H9 (cell line): ENCODE results near the gene UFC1. TPM values are rescaled to one million over a fixed set of nuclear protein-coding genes. Genes with fewer than 3 reads are reported as not detected.

Experiments
- DNase-seq: peaks from one replicate; pipeline ENCODE4 v3.0.0-alpha.2; 2017
- H2AFZ ChIP-seq: one replicate; pipeline ENCODE4 v1.6.1; 2013; ENCODE audit warnings: mild to moderate bottlenecking, low read length, control low read depth, moderate library complexity
- H2AK5ac ChIP-seq: 2 replicates; pipeline ENCODE4 v1.6.1; 2013; ENCODE audit warnings: low read length, control low read depth, mixed read lengths; ENCODE audit not compliant: insufficient read length
- H2BK120ac ChIP-seq: one replicate; pipeline ENCODE4 v1.6.1; 2013; ENCODE audit warnings: low read depth, mild to moderate bottlenecking, low read length, control low read depth, inconsistent platforms; ENCODE audit not compliant: poor library complexity, severe bottlenecking
- H2BK12ac ChIP-seq: 2 replicates; pipeline ENCODE4 v1.6.1; 2013; ENCODE audit warnings: low read length, control low read depth, mixed read lengths, low read depth; ENCODE audit not compliant: insufficient read length
- H2BK15ac ChIP-seq: 2 replicates; pipeline ENCODE4 v1.6.1; 2013; ENCODE audit warnings: low read depth, low read length, control low read depth
- H2BK20ac ChIP-seq: one replicate; pipeline ENCODE4 v1.6.1; 2013; ENCODE audit warnings: low read depth, mild to moderate bottlenecking, low read length, control low read depth, inconsistent platforms; ENCODE audit not compliant: poor library complexity, severe bottlenecking
- H2BK5ac ChIP-seq: 2 replicates; pipeline ENCODE4 v1.6.1; 2013; ENCODE audit warnings: low read length, control low read depth, mixed read lengths; ENCODE audit not compliant: insufficient read length
- H3K14ac ChIP-seq: 2 replicates; pipeline ENCODE4 v1.6.1; 2013; ENCODE audit warnings: low read length, control low read depth; ENCODE audit not compliant: insufficient read depth
- H3K18ac ChIP-seq: 2 replicates; pipeline ENCODE4 v1.6.1; 2013; ENCODE audit warnings: low read depth, mild to moderate bottlenecking, mixed read lengths, low read length, control low read depth; ENCODE audit not compliant: insufficient read length
- H3K23ac ChIP-seq: 2 replicates; pipeline ENCODE4 v1.6.1; 2013; ENCODE audit warnings: low read length, control low read depth, mixed read lengths, low read depth; ENCODE audit not compliant: insufficient read length
- H3K23me2 ChIP-seq: 2 replicates; pipeline ENCODE4 v1.6.1; 2013; ENCODE audit warnings: low read depth, mild to moderate bottlenecking, mixed read lengths, low read length, control low read depth; ENCODE audit not compliant: insufficient read length, poor library complexity, severe bottlenecking
- H3K27ac ChIP-seq: 2 replicates; pipeline ENCODE4 v1.5.1; 2013; ENCODE audit warnings: low read length, control low read depth, mixed read lengths, low read depth; ENCODE audit not compliant: insufficient read length
- H3K27me3 ChIP-seq: 2 replicates; pipeline ENCODE4 v1.6.1; 2013; ENCODE audit warnings: low read length, control low read depth, inconsistent platforms; ENCODE audit not compliant: insufficient read depth
- H3K4ac ChIP-seq: 2 replicates; pipeline ENCODE4 v1.6.1; 2013; ENCODE audit warnings: low read depth, mild to moderate bottlenecking, control low read depth, inconsistent platforms, low read length, moderate library complexity
- H3K4me1 ChIP-seq: 2 replicates; pipeline ENCODE4 v1.6.1; 2013; ENCODE audit warnings: low read length, control low read depth, inconsistent platforms; ENCODE audit not compliant: insufficient read depth
- H3K4me2 ChIP-seq: 2 replicates; pipeline ENCODE4 v1.6.1; 2013; ENCODE audit warnings: low read length, control low read depth, mixed read lengths; ENCODE audit not compliant: insufficient read length, insufficient read depth
- H3K56ac ChIP-seq: 2 replicates; pipeline ENCODE4 v1.6.1; 2013; ENCODE audit warnings: low read depth, mild to moderate bottlenecking, mixed read lengths, low read length, control low read depth; ENCODE audit not compliant: insufficient read length
- H3K79me1 ChIP-seq: 2 replicates; pipeline ENCODE4 v1.6.1; 2013; ENCODE audit warnings: low read depth, mild to moderate bottlenecking, moderate library complexity, low read length, control low read depth, inconsistent platforms; ENCODE audit not compliant: insufficient read depth, poor library complexity, severe bottlenecking
- H3K79me2 ChIP-seq: 2 replicates; pipeline ENCODE4 v1.6.1; 2013; ENCODE audit warnings: low read length, control low read depth, inconsistent platforms; ENCODE audit not compliant: insufficient read depth
- H3K9ac ChIP-seq: 2 replicates; pipeline ENCODE4 v1.6.1; 2013; ENCODE audit warnings: low read length, control low read depth, mixed read lengths; ENCODE audit not compliant: insufficient read length; ENCODE audit errors: extremely low read depth
- H3K9me3 ChIP-seq: one replicate; pipeline ENCODE4 v1.6.1; 2013; ENCODE audit warnings: low read depth, low read length, inconsistent platforms; ENCODE audit not compliant: control insufficient read depth
- H3T11ph ChIP-seq: one replicate; pipeline ENCODE4 v1.6.1; 2013; ENCODE audit warnings: mild to moderate bottlenecking, low read length, control low read depth, inconsistent platforms
- H4K20me1 ChIP-seq: one replicate; pipeline ENCODE4 v1.6.1; 2013; ENCODE audit not compliant: control insufficient read depth, insufficient read length, insufficient read depth
- H4K5ac ChIP-seq: 2 replicates; pipeline ENCODE4 v1.6.1; 2013; ENCODE audit warnings: low read depth, mild to moderate bottlenecking, mixed read lengths, low read length, control low read depth; ENCODE audit not compliant: insufficient read length
- H4K8ac ChIP-seq: replicated peaks from 2 replicates; pipeline ENCODE4 v1.6.1; 2013; ENCODE audit warnings: low read length, control low read depth, mixed read lengths, low read depth; ENCODE audit not compliant: insufficient read length
- H4K91ac ChIP-seq: 2 replicates; pipeline ENCODE4 v1.6.1; 2013; ENCODE audit warnings: low read depth, mild to moderate bottlenecking, moderate library complexity, mixed read lengths, low read length, control low read depth; ENCODE audit not compliant: insufficient read length
- H3K27ac Mint-ChIP-seq, 3 experiments: 2 replicates in 2 of 3; 3 replicates in 1 of 3; pipeline ENCODE4 v1.8.0; 2020 to 2021; ENCODE audit warnings: mixed read lengths in 3 of 3, mild to moderate bottlenecking in 1 of 3, moderate library complexity in 1 of 3
- H3K27me3 Mint-ChIP-seq: 2 replicates; pipeline ENCODE4 v1.8.0; 2021; ENCODE audit warnings: low read depth, mild to moderate bottlenecking, moderate library complexity, mixed read lengths
- H3K36me3 Mint-ChIP-seq, 3 experiments: 2 replicates in 2 of 3; 3 replicates in 1 of 3; pipeline ENCODE4 v1.8.0; 2020 to 2021; ENCODE audit warnings: low read depth in 3 of 3, mixed read lengths in 3 of 3; ENCODE audit not compliant: insufficient read depth in 1 of 3
- H3K4me1 Mint-ChIP-seq, 2 experiments: 2 replicates each; pipeline ENCODE4 v1.8.0; 2020; ENCODE audit warnings: mixed read lengths in 2 of 2
- H3K4me3 Mint-ChIP-seq, 2 experiments: 2 replicates in 1 of 2; 3 replicates in 1 of 2; pipeline ENCODE4 v1.8.0; 2020 to 2021; ENCODE audit warnings: mild to moderate bottlenecking in 2 of 2, mixed read lengths in 2 of 2, moderate library complexity in 1 of 2
- H3K9me3 Mint-ChIP-seq, 2 experiments: 2 replicates in 1 of 2; 3 replicates in 1 of 2; pipeline ENCODE4 v1.8.0; 2020; ENCODE audit warnings: mild to moderate bottlenecking in 2 of 2, mixed read lengths in 2 of 2, moderate library complexity in 1 of 2
- CTCF ChIP-seq: fragments of 200-600 bp; sonication (generic); conservative IDR thresholded peaks from 3 replicates; pipeline ENCODE4 v1.8.0; 2021; ENCODE audit warnings: antibody characterized with exemption, mild to moderate bottlenecking
- WGBS: extraction: QIAGEN DNeasy Blood & Tissue Kit; methylation state at CpG from one replicate; pipeline ENCODE4 v1.1.7; 2013; ENCODE audit warnings: missing lambda C conversion rate, low lambda C conversion rate, mixed read lengths; ENCODE audit not compliant: insufficient read length; ENCODE audit errors: extremely low coverage; 5-methylcytosine and 5-hydroxymethylcytosine counted together
- total RNA-seq: library from RNA; stranded (reverse); gene quantifications from 2 replicates; pipeline ENCODE4 v1.2.1, GENCODE V29; 2021

UFC1 gene
- total RNA-seq, 1 experiment from 2014 or later = 93.4 TPM

DNA sequence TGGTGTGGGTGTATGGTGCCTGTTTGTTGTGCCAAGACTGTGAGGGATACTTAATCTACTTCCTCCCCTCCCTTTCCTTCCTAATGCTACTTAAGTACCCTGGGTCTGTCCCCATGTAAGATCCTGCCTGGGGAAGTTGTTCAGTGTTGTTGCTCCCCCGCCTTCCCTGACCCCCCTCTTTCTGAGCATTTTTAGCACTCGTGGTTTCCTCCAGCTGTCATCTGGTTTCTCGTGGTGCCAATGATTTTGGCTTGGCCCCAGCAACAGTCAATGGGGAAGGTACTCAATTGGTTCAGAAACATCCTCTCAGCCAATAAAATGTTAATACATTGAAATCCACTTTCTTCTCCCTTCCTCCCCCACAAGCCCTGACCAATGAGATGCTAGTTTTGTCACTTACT, 31.5 kb downstream of the UFC1 start:
- Histone ChIP-seq H3K9me3 (no peaks in the 10 kb centered on the region), H3T11ph (no peak overlapping the region), H4K8ac (no peak overlapping the region), H2BK5ac (no peak overlapping the region), H3K4me1 (no peaks in the 10 kb centered on the region), H3K4me2 (no peak overlapping the region), H3K23me2 (no peaks in the 10 kb centered on the region), H2AK5ac (no peak overlapping the region), H4K5ac (no peak overlapping the region), H3K23ac (no peak overlapping the region), H2BK12ac (no peak overlapping the region), H3K9ac (no peak overlapping the region), H3K79me2 (no peaks in the 10 kb centered on the region), H2BK15ac (no peak overlapping the region), H3K27me3 (no peaks in the 10 kb centered on the region), H3K56ac (no peak overlapping the region), H2BK20ac (no peak overlapping the region), H4K20me1 (peaks cover 3% of the 10 kb centered on the region), H2AFZ (no peak overlapping the region), H4K91ac (no peak overlapping the region), H3K14ac (no peak overlapping the region), H3K27ac (no peak overlapping the region), H3K4ac (no peak overlapping the region), H3K18ac (no peak overlapping the region), H3K79me1 (no peaks in the 10 kb centered on the region), H2BK120ac (no peak overlapping the region)
- no peaks in the 10 kb centered on the region for H3K36me3 Mint-ChIP-seq
- DNase-seq = no peak
- peaks cover 4 to 7% of the 10 kb centered on the region in 2 experiments; a peak in 3 of 4 replicates for H3K4me1 Mint-ChIP-seq
- H3K27me3 Mint-ChIP-seq = peaks cover 2% of the 10 kb centered on the region; the same call in 1 of the 2 replicates
- no peak for TF ChIP-seq CTCF
- H3K4me3 Mint-ChIP-seq = no peak overlapping the region
- H3K9me3 Mint-ChIP-seq = no peaks in the 10 kb centered on the region
- 0 out of 7 replicates have a peak overlapping the region, but pooled peaks of 1 of the 3 experiments have one; percentile 6 for H3K27ac Mint-ChIP-seq
- WGBS = no CpG with 5 or more reads among the region's 3 CpGs
